HG02623 (cell line): Measurements from ENCODE around the gene MTCL3.
"Not testable (repeated sequence)": the region's sequence is repeated elsewhere in the genome, so short reads cannot be mapped to it uniquely, and the experiment has no call there.

Experiments used
- ATAC-seq: cut with Tn5 transposase; IDR thresholded peaks from one replicate; pipeline ENCODE4 v1.9.1; 2021; ENCODE audit warnings: moderate library complexity; ENCODE audit not compliant: unreplicated experiment

Gene MTCL3

DNA sequence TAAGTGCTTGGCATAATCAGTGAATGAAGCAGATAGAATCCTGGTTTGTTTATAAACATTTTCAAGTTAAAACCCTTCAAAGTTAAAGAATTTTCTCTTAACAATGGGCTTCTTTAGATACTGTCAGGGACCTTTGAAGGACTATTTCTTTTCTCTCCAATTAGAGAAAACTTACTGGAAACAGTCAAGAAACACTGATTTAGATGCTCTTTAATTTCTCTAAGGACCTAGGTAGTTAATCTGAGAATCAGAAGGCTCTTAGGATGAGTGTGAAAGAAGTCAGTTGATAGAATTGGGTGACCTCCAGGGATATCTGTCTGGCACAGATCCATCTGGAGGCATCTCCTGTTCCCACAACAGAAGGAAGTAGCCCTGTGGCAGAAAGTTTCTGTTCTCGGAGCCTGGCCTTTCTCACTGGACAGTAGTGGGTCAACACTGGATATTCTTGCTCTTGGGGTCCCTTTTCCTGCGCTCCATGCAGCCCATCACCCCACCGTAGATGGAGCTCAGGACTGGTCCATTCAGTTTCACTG is 82.5 kb downstream of the MTCL3 start:
- no peak for ATAC-seq

DNA sequence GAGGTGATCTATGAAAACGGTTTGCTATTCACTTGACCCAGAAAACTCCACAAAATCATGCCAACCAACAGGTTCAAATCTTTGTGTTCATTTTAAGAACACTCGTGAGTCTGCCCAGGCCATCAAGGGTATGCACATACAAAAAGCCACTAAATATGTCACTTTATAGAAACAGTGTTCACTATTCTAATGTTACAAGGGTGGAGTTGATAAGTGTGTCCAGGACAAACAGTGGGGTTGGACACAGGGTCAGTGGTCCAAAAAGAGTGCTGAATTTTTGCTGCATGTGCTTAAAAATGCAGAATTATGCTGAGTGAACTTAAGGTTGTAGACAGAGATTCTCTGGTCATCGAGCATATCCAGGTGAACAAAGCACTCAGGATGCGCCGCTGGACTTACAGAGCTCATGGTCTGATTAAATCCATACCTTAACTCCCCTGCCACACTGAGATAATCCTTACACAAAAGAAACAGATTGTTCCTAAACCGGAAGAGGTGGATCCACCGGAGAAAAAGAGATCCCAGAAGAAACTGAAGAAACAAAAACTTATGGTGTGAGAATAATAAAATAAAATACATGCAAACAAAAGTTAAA is 83.4 kb downstream of the MTCL3 start:
- ATAC-seq = no peak

DNA sequence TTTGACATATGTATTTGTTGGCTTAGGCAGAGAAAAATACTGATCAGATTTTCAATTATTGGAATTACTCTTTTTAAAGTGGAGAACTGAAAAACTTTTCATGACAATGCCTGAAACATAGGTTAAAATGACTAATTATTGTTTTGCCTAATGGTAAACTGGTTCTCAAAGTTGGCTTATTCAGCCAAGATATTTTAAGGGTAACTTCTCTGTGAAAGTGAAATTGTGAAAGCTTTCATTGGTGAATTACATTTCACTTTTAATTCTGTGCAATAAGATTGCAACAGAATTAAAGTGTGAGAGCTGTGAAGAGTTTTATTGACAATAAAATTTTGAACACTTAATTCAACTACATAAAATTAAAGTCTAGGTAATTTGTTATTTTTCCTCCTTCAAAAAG is 84.5 kb downstream of the MTCL3 start:
- ATAC-seq = no peak

DNA sequence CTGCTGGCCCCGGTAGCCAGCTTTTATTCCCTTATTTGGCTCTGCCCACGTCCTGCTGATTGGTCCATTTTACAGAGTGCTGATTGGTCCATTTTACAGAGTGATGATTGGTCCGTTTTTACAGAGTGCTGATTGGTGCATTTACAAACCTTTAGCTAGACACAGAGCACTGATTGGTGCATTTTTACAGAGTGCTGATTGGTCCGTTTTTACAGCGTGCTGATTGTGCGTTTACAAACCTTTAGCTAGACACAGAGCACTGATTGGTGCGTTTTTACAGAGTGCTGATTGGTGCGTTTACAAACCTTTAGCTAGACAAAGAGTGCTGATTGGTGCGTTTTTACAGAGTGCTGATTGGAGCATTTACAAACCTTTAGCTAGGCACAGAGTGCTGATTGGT is 90.6 kb downstream of the MTCL3 start:
- not testable (repeated sequence) for ATAC-seq

GRCh38 chr6:127423921-127424320 is 95.2 kb downstream of the MTCL3 start:
- no peak for ATAC-seq
